ENCODE results near the gene PKP2.

Gene PKP2

GRCh38 chr12:32777691-32778175 is 118.8 kb downstream of the PKP2 start:
- ChIA-PET CTCF (interaction anchor here (1.1 to 2.2 kb wide), 4 partner anchors 8 to 172 kb away, joined by 3 to 10 read pairs (median 3); partner anchors contain the start of gene YARS2), POLR2A (interaction anchor here (0.6 kb wide), 1 partner anchor 123 kb away, joined by 3 read pairs; no protein-coding TSS in a partner anchor)
- no peak for TF ChIP-seq CTCF (IDR thresholded peaks at IDR 0.05; ENCODE audit: control extremely low read depth, extremely low read depth, low read depth, missing control alignments)

GRCh38 chr12:32777159-32777558 is 119.4 kb downstream of the PKP2 start:
- no peak for TF ChIP-seq CTCF (IDR thresholded peaks at IDR 0.05; ENCODE audit: control extremely low read depth, extremely low read depth, low read depth, missing control alignments)
- ChIA-PET CTCF (interaction anchor here (0.9 kb wide), 2 partner anchors 21 to 22 kb away, joined by 3 to 4 read pairs; partner anchors contain the start of gene YARS2), POLR2A (interaction anchor here (0.6 kb wide), 1 partner anchor 124 kb away, joined by 3 read pairs; no protein-coding TSS in a partner anchor)
- DNase-seq (ENCODE audit: extremely low spot score): peak; percentile 15

More at GRCh38 chr12:32777691-32778175, 118.8 kb downstream of the PKP2 start:
- no peak for DNase-seq (ENCODE audit: extremely low spot score)

DNA sequence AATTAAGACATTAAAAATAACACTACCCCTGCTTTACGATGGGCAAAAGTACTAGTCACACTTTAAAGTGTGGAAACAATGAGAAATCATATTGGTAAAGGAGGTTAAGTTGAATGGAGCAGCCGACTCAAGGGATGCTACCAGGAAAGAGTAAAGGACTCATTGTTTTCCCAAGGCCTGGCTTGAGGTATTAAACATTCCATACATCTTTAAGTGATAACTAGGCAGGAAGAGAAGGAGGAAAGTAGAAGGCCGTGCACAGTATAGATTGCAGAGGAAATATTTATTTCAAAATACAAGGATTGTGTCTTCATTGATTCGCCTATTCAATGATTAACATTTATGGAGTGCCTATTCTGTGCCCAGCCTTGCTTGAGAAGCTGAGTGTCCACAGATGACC is 120.3 kb downstream of the PKP2 start:
- no peak for TF ChIP-seq CTCF (IDR thresholded peaks at IDR 0.05; ENCODE audit: control extremely low read depth, extremely low read depth, low read depth, missing control alignments)
- DNase-seq (ENCODE audit: extremely low spot score): no peak
- POLR2A ChIA-PET: no interaction called here
- CTCF ChIA-PET: interaction anchor here (0.9 to 1.0 kb wide), 3 partner anchors 20 to 21 kb away, joined by 3 to 4 read pairs (median 4); partner anchors contain the start of gene YARS2

DNA sequence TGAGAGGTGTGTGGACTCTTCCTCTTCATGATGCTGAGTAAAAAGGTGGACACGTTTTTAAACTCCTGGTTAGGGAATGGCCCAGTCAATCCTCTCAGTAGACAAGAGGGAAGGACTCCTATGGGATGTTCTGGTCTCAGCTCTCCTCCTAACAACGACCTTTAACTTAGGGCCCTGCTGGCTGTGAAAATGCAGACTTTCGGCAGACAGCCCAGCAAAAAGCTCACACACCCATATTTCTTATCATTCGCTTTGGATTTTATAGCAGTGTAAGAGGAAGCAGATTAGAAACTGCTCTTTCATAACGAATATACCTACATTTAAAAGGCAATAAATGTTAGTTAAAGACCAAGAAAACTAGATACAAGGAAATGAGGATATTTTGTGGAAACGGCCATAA is 122.9 kb downstream of the PKP2 start:
- CTCF ChIA-PET: interaction anchor here (1.0 to 2.6 kb wide), 3 partner anchors 15 to 152 kb away, joined by 3 to 21 read pairs (median 3); partner anchors contain the start of gene YARS2
- POLR2A ChIA-PET: interaction anchor here (0.6 kb wide), 1 partner anchor 425 kb away, joined by 4 read pairs; no protein-coding TSS in a partner anchor
- DNase-seq (ENCODE audit: extremely low spot score): no peak
- TF ChIP-seq CTCF (IDR thresholded peaks at IDR 0.05; ENCODE audit: control extremely low read depth, extremely low read depth, low read depth, missing control alignments): no peak

DNA sequence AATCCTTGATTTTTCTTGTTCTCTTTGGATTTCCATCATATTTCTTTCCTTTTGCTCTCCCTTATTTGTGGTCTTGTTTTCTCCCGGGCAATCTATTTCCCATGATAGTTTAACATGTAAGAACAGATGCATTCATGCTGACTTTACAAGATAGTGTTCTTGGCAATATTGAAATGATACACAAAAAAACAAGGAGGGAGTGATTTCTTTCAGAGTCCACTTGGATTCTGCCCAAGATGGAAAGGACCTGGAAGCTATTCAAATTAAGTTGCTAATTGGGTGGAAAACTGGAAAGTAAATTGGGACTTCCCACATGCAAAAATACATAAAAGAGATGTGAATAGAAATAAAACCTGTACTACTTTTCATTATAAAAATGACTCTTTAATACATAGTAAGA is 126.4 kb downstream of the PKP2 start:
- DNase-seq (ENCODE audit: extremely low spot score): no peak
- no peak for TF ChIP-seq CTCF (IDR thresholded peaks at IDR 0.05; ENCODE audit: control extremely low read depth, extremely low read depth, low read depth, missing control alignments)
- POLR2A ChIA-PET: no interaction called here
- CTCF ChIA-PET: interaction anchor here (1.1 to 2.7 kb wide), 3 partner anchors 14 to 1251 kb away, joined by 3 to 18 read pairs (median 4); partner anchors contain the start of gene YARS2

- POLR2A ChIA-PET: no interaction called here
- no peak for TF ChIP-seq CTCF (IDR thresholded peaks at IDR 0.05; ENCODE audit: control extremely low read depth, extremely low read depth, low read depth, missing control alignments)
- CTCF ChIA-PET: interaction anchor here (1.1 kb wide), 1 partner anchor 10 kb away, joined by 3 read pairs; no protein-coding TSS in a partner anchor
- no peak for DNase-seq (ENCODE audit: extremely low spot score)
Observed at GRCh38 chr12:32768518-32768917, 128.1 kb downstream of the PKP2 start.
